ENCODE results near the gene C2CD2. TPM values are rescaled to one million over a fixed set of nuclear protein-coding genes. Genes with fewer than 3 reads are reported as not detected.

C2CD2 gene
- total RNA-seq, 1 donor, result 5.6 TPM

- Histone ChIP-seq H3K4me3 (ENCODE audit: low read length) (no peak overlapping the region), H3K27me3 (ENCODE audit: insufficient read depth, low read length) (no peaks in the 10 kb centered on the region), H3K4me1 (ENCODE audit: insufficient read depth, low read length) (peaks cover 13% of the 10 kb centered on the region), H3K9me3 (ENCODE audit: low read depth, low read length) (no peaks in the 10 kb centered on the region)
Observed at GRCh38 chr21:41873426-41873825, 80.4 kb downstream of the C2CD2 start.

- Histone ChIP-seq H3K4me1 (ENCODE audit: insufficient read depth, low read length) (peaks cover 9% of the 10 kb centered on the region), H3K9me3 (ENCODE audit: low read depth, low read length) (no peaks in the 10 kb centered on the region), H3K27me3 (ENCODE audit: insufficient read depth, low read length) (no peaks in the 10 kb centered on the region), H3K4me3 (ENCODE audit: low read length) (no peak overlapping the region)
Observed at GRCh38 chr21:41873005-41873404, 80.8 kb downstream of the C2CD2 start.

- no peaks in the 10 kb centered on the region for H3K27me3 ChIP-seq (ENCODE audit: insufficient read depth, low read length)
- no peak overlapping the region for H3K4me3 ChIP-seq (ENCODE audit: low read length)
- H3K4me1 ChIP-seq (ENCODE audit: insufficient read depth, low read length), result no peaks in the 10 kb centered on the region
- H3K9me3 ChIP-seq (ENCODE audit: low read depth, low read length), result no peaks in the 10 kb centered on the region
Observed at GRCh38 chr21:41871293-41872030, 82.4 kb downstream of the C2CD2 start.

GRCh38 chr21:41869771-41870170, 84.0 kb downstream of the C2CD2 start:
- H3K27me3 ChIP-seq (ENCODE audit: insufficient read depth, low read length), result no peaks in the 10 kb centered on the region
- no peaks in the 10 kb centered on the region for H3K4me1 ChIP-seq (ENCODE audit: insufficient read depth, low read length)
- no peak overlapping the region for H3K4me3 ChIP-seq (ENCODE audit: low read length)

GRCh38 chr21:41868062-41868710, 85.6 kb downstream of the C2CD2 start:
- no peaks in the 10 kb centered on the region for H3K4me1 ChIP-seq (ENCODE audit: insufficient read depth, low read length)
- no peaks in the 10 kb centered on the region for H3K27me3 ChIP-seq (ENCODE audit: insufficient read depth, low read length)
- no peak overlapping the region for H3K4me3 ChIP-seq (ENCODE audit: low read length)
- H3K9me3 ChIP-seq (ENCODE audit: low read depth, low read length), result no peaks in the 10 kb centered on the region

More at GRCh38 chr21:41869771-41870170, 84.0 kb downstream of the C2CD2 start:
- no peaks in the 10 kb centered on the region for H3K9me3 ChIP-seq (ENCODE audit: low read depth, low read length)

- no peak overlapping the region for H3K4me3 ChIP-seq (ENCODE audit: low read length)
- no peaks in the 10 kb centered on the region for H3K9me3 ChIP-seq (ENCODE audit: low read depth, low read length)
- no peaks in the 10 kb centered on the region for H3K27me3 ChIP-seq (ENCODE audit: insufficient read depth, low read length)
- no peaks in the 10 kb centered on the region for H3K4me1 ChIP-seq (ENCODE audit: insufficient read depth, low read length)
Observed at GRCh38 chr21:41867313-41867712, 86.5 kb downstream of the C2CD2 start.

GRCh38 chr21:41866274-41866809, 87.5 kb downstream of the C2CD2 start:
- Histone ChIP-seq H3K4me1 (ENCODE audit: insufficient read depth, low read length) (no peaks in the 10 kb centered on the region), H3K27me3 (ENCODE audit: insufficient read depth, low read length) (no peaks in the 10 kb centered on the region), H3K4me3 (ENCODE audit: low read length) (no peak overlapping the region), H3K9me3 (ENCODE audit: low read depth, low read length) (no peaks in the 10 kb centered on the region)

GRCh38 chr21:41865002-41865777, 88.6 kb downstream of the C2CD2 start:
- Histone ChIP-seq H3K27me3 (ENCODE audit: insufficient read depth, low read length) (no peaks in the 10 kb centered on the region), H3K9me3 (ENCODE audit: low read depth, low read length) (no peaks in the 10 kb centered on the region), H3K4me1 (ENCODE audit: insufficient read depth, low read length) (no peaks in the 10 kb centered on the region), H3K4me3 (ENCODE audit: low read length) (no peak overlapping the region)

GRCh38 chr21:41864311-41865001, 89.4 kb downstream of the C2CD2 start:
- Histone ChIP-seq H3K4me1 (ENCODE audit: insufficient read depth, low read length) (no peaks in the 10 kb centered on the region), H3K4me3 (ENCODE audit: low read length) (no peak overlapping the region), H3K27me3 (ENCODE audit: insufficient read depth, low read length) (no peaks in the 10 kb centered on the region), H3K9me3 (ENCODE audit: low read depth, low read length) (no peaks in the 10 kb centered on the region)

- Histone ChIP-seq H3K27me3 (ENCODE audit: insufficient read depth, low read length) (no peaks in the 10 kb centered on the region), H3K4me3 (ENCODE audit: low read length) (no peak overlapping the region), H3K9me3 (ENCODE audit: low read depth, low read length) (no peaks in the 10 kb centered on the region), H3K4me1 (ENCODE audit: insufficient read depth, low read length) (no peaks in the 10 kb centered on the region)
Observed at GRCh38 chr21:41863439-41863740, 90.4 kb downstream of the C2CD2 start.

- Histone ChIP-seq H3K27me3 (ENCODE audit: insufficient read depth, low read length) (no peaks in the 10 kb centered on the region), H3K9me3 (ENCODE audit: low read depth, low read length) (no peaks in the 10 kb centered on the region), H3K4me3 (ENCODE audit: low read length) (no peak overlapping the region), H3K4me1 (ENCODE audit: insufficient read depth, low read length) (no peaks in the 10 kb centered on the region)
Observed at GRCh38 chr21:41861987-41862386, 91.8 kb downstream of the C2CD2 start.

- H3K9me3 ChIP-seq (ENCODE audit: low read depth, low read length), result no peaks in the 10 kb centered on the region
- no peaks in the 10 kb centered on the region for H3K4me1 ChIP-seq (ENCODE audit: insufficient read depth, low read length)
- H3K27me3 ChIP-seq (ENCODE audit: insufficient read depth, low read length), result no peaks in the 10 kb centered on the region
- no peak overlapping the region for H3K4me3 ChIP-seq (ENCODE audit: low read length)
Observed at GRCh38 chr21:41861255-41861654, 92.6 kb downstream of the C2CD2 start.

- Histone ChIP-seq H3K27me3 (ENCODE audit: insufficient read depth, low read length) (no peaks in the 10 kb centered on the region), H3K9me3 (ENCODE audit: low read depth, low read length) (no peaks in the 10 kb centered on the region), H3K4me3 (ENCODE audit: low read length) (no peak overlapping the region), H3K4me1 (ENCODE audit: insufficient read depth, low read length) (no peaks in the 10 kb centered on the region)
Observed at GRCh38 chr21:41859297-41859980, 94.4 kb downstream of the C2CD2 start.

- H3K4me1 ChIP-seq (ENCODE audit: insufficient read depth, low read length), result no peaks in the 10 kb centered on the region
- no peak overlapping the region for H3K4me3 ChIP-seq (ENCODE audit: low read length)
- no peaks in the 10 kb centered on the region for H3K27me3 ChIP-seq (ENCODE audit: insufficient read depth, low read length)
- no peaks in the 10 kb centered on the region for H3K9me3 ChIP-seq (ENCODE audit: low read depth, low read length)
Observed at GRCh38 chr21:41858466-41859296, 95.1 kb downstream of the C2CD2 start.
